H9 (cell line): Measurements from ENCODE around the gene MUC21. TPM values are rescaled to one million over a fixed set of nuclear protein-coding genes. Genes with fewer than 3 reads are reported as not detected.

Experiments
- DNase-seq: peaks from one replicate; pipeline ENCODE4 v3.0.0-alpha.2; 2017
- H2AFZ ChIP-seq: one replicate; pipeline ENCODE4 v1.6.1; 2013; ENCODE audit warnings: mild to moderate bottlenecking, low read length, control low read depth, moderate library complexity
- H2AK5ac ChIP-seq: 2 replicates; pipeline ENCODE4 v1.6.1; 2013; ENCODE audit warnings: low read length, control low read depth, mixed read lengths; ENCODE audit not compliant: insufficient read length
- H2BK120ac ChIP-seq: one replicate; pipeline ENCODE4 v1.6.1; 2013; ENCODE audit warnings: low read depth, mild to moderate bottlenecking, low read length, control low read depth, inconsistent platforms; ENCODE audit not compliant: poor library complexity, severe bottlenecking
- H2BK12ac ChIP-seq: 2 replicates; pipeline ENCODE4 v1.6.1; 2013; ENCODE audit warnings: low read length, control low read depth, mixed read lengths, low read depth; ENCODE audit not compliant: insufficient read length
- H2BK15ac ChIP-seq: 2 replicates; pipeline ENCODE4 v1.6.1; 2013; ENCODE audit warnings: low read depth, low read length, control low read depth
- H2BK20ac ChIP-seq: one replicate; pipeline ENCODE4 v1.6.1; 2013; ENCODE audit warnings: low read depth, mild to moderate bottlenecking, low read length, control low read depth, inconsistent platforms; ENCODE audit not compliant: poor library complexity, severe bottlenecking
- H2BK5ac ChIP-seq: 2 replicates; pipeline ENCODE4 v1.6.1; 2013; ENCODE audit warnings: low read length, control low read depth, mixed read lengths; ENCODE audit not compliant: insufficient read length
- H3K14ac ChIP-seq: 2 replicates; pipeline ENCODE4 v1.6.1; 2013; ENCODE audit warnings: low read length, control low read depth; ENCODE audit not compliant: insufficient read depth
- H3K18ac ChIP-seq: 2 replicates; pipeline ENCODE4 v1.6.1; 2013; ENCODE audit warnings: low read depth, mild to moderate bottlenecking, mixed read lengths, low read length, control low read depth; ENCODE audit not compliant: insufficient read length
- H3K23ac ChIP-seq: 2 replicates; pipeline ENCODE4 v1.6.1; 2013; ENCODE audit warnings: low read length, control low read depth, mixed read lengths, low read depth; ENCODE audit not compliant: insufficient read length
- H3K23me2 ChIP-seq: 2 replicates; pipeline ENCODE4 v1.6.1; 2013; ENCODE audit warnings: low read depth, mild to moderate bottlenecking, mixed read lengths, low read length, control low read depth; ENCODE audit not compliant: insufficient read length, poor library complexity, severe bottlenecking
- H3K27ac ChIP-seq: 2 replicates; pipeline ENCODE4 v1.5.1; 2013; ENCODE audit warnings: low read length, control low read depth, mixed read lengths, low read depth; ENCODE audit not compliant: insufficient read length
- H3K27me3 ChIP-seq: 2 replicates; pipeline ENCODE4 v1.6.1; 2013; ENCODE audit warnings: low read length, control low read depth, inconsistent platforms; ENCODE audit not compliant: insufficient read depth
- H3K4ac ChIP-seq: 2 replicates; pipeline ENCODE4 v1.6.1; 2013; ENCODE audit warnings: low read depth, mild to moderate bottlenecking, control low read depth, inconsistent platforms, low read length, moderate library complexity
- H3K4me1 ChIP-seq: 2 replicates; pipeline ENCODE4 v1.6.1; 2013; ENCODE audit warnings: low read length, control low read depth, inconsistent platforms; ENCODE audit not compliant: insufficient read depth
- H3K4me2 ChIP-seq: 2 replicates; pipeline ENCODE4 v1.6.1; 2013; ENCODE audit warnings: low read length, control low read depth, mixed read lengths; ENCODE audit not compliant: insufficient read length, insufficient read depth
- H3K56ac ChIP-seq: 2 replicates; pipeline ENCODE4 v1.6.1; 2013; ENCODE audit warnings: low read depth, mild to moderate bottlenecking, mixed read lengths, low read length, control low read depth; ENCODE audit not compliant: insufficient read length
- H3K79me1 ChIP-seq: 2 replicates; pipeline ENCODE4 v1.6.1; 2013; ENCODE audit warnings: low read depth, mild to moderate bottlenecking, moderate library complexity, low read length, control low read depth, inconsistent platforms; ENCODE audit not compliant: insufficient read depth, poor library complexity, severe bottlenecking
- H3K79me2 ChIP-seq: 2 replicates; pipeline ENCODE4 v1.6.1; 2013; ENCODE audit warnings: low read length, control low read depth, inconsistent platforms; ENCODE audit not compliant: insufficient read depth
- H3K9ac ChIP-seq: 2 replicates; pipeline ENCODE4 v1.6.1; 2013; ENCODE audit warnings: low read length, control low read depth, mixed read lengths; ENCODE audit not compliant: insufficient read length; ENCODE audit errors: extremely low read depth
- H3K9me3 ChIP-seq: one replicate; pipeline ENCODE4 v1.6.1; 2013; ENCODE audit warnings: low read depth, low read length, inconsistent platforms; ENCODE audit not compliant: control insufficient read depth
- H3T11ph ChIP-seq: one replicate; pipeline ENCODE4 v1.6.1; 2013; ENCODE audit warnings: mild to moderate bottlenecking, low read length, control low read depth, inconsistent platforms
- H4K20me1 ChIP-seq: one replicate; pipeline ENCODE4 v1.6.1; 2013; ENCODE audit not compliant: control insufficient read depth, insufficient read length, insufficient read depth
- H4K5ac ChIP-seq: 2 replicates; pipeline ENCODE4 v1.6.1; 2013; ENCODE audit warnings: low read depth, mild to moderate bottlenecking, mixed read lengths, low read length, control low read depth; ENCODE audit not compliant: insufficient read length
- H4K8ac ChIP-seq: replicated peaks from 2 replicates; pipeline ENCODE4 v1.6.1; 2013; ENCODE audit warnings: low read length, control low read depth, mixed read lengths, low read depth; ENCODE audit not compliant: insufficient read length
- H4K91ac ChIP-seq: 2 replicates; pipeline ENCODE4 v1.6.1; 2013; ENCODE audit warnings: low read depth, mild to moderate bottlenecking, moderate library complexity, mixed read lengths, low read length, control low read depth; ENCODE audit not compliant: insufficient read length
- H3K27ac Mint-ChIP-seq, 3 experiments: 2 replicates in 2 of 3; 3 replicates in 1 of 3; pipeline ENCODE4 v1.8.0; 2020 to 2021; ENCODE audit warnings: mixed read lengths in 3 of 3, mild to moderate bottlenecking in 1 of 3, moderate library complexity in 1 of 3
- H3K27me3 Mint-ChIP-seq: 2 replicates; pipeline ENCODE4 v1.8.0; 2021; ENCODE audit warnings: low read depth, mild to moderate bottlenecking, moderate library complexity, mixed read lengths
- H3K36me3 Mint-ChIP-seq, 3 experiments: 2 replicates in 2 of 3; 3 replicates in 1 of 3; pipeline ENCODE4 v1.8.0; 2020 to 2021; ENCODE audit warnings: low read depth in 3 of 3, mixed read lengths in 3 of 3; ENCODE audit not compliant: insufficient read depth in 1 of 3
- H3K4me1 Mint-ChIP-seq, 2 experiments: 2 replicates each; pipeline ENCODE4 v1.8.0; 2020; ENCODE audit warnings: mixed read lengths in 2 of 2
- H3K4me3 Mint-ChIP-seq, 2 experiments: 2 replicates in 1 of 2; 3 replicates in 1 of 2; pipeline ENCODE4 v1.8.0; 2020 to 2021; ENCODE audit warnings: mild to moderate bottlenecking in 2 of 2, mixed read lengths in 2 of 2, moderate library complexity in 1 of 2
- H3K9me3 Mint-ChIP-seq, 2 experiments: 2 replicates in 1 of 2; 3 replicates in 1 of 2; pipeline ENCODE4 v1.8.0; 2020; ENCODE audit warnings: mild to moderate bottlenecking in 2 of 2, mixed read lengths in 2 of 2, moderate library complexity in 1 of 2
- WGBS: extraction: QIAGEN DNeasy Blood & Tissue Kit; methylation state at CpG from one replicate; pipeline ENCODE4 v1.1.7; 2013; ENCODE audit warnings: missing lambda C conversion rate, low lambda C conversion rate, mixed read lengths; ENCODE audit not compliant: insufficient read length; ENCODE audit errors: extremely low coverage; 5-methylcytosine and 5-hydroxymethylcytosine counted together
- total RNA-seq: library from RNA; stranded (reverse); gene quantifications from 2 replicates; pipeline ENCODE4 v1.2.1, GENCODE V29; 2021
- TF ChIP-seq, protein P1 (sequence below): fragments of 200-600 bp; sonication (generic); conservative IDR thresholded peaks from 3 replicates; pipeline ENCODE4 v1.8.0; 2021; ENCODE audit warnings: antibody characterized with exemption, mild to moderate bottlenecking

Gene MUC21
- total RNA-seq, 1 experiment from 2014 or later, result not detected

DNA sequence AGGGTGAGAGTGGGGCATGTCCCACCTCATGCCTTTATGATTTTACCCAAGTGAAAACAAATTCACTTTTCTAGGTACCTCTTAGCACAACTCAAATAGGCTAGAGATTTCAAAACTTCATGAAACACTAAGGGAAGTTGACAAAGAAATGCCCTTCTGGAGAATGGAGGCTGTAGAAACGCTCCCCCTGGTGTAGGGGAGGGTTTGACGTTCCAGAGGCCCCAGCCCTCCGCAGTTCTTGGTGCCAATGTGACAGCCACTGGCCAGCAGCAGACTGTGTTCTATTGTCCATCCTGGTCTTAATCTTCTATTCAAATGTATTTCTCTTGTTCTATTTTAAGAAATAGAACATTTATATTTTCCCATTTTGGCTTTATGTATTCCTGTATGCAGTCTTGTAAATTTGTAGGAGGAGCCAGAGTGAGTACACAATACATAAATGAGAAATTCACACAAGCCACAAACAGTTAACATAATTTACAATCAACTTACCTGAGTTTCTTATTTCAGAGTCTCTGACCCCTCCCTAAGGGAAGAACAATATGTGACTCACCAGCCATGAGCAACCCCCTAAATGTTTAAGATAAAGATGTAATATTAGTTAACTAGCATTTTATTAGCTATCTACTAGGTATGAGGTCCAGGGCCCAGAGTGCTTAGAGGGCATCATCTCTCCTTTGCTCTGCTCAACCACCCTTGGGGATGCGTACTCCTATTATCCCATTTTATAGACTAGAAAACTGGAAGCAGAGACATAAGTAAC, 8.8 kb upstream of the MUC21 start:
- H3K36me3 Mint-ChIP-seq, result no peaks in the 10 kb centered on the region
- H3T11ph ChIP-seq, result no peak overlapping the region
- no peak overlapping the region for H3K4me3 Mint-ChIP-seq
- H3K27ac ChIP-seq, result no peak overlapping the region
- H3K4me2 ChIP-seq, result no peak overlapping the region
- no peak overlapping the region for H3K18ac ChIP-seq
- no peaks in the 10 kb centered on the region for H4K20me1 ChIP-seq
- TF ChIP-seq, protein P1, sequence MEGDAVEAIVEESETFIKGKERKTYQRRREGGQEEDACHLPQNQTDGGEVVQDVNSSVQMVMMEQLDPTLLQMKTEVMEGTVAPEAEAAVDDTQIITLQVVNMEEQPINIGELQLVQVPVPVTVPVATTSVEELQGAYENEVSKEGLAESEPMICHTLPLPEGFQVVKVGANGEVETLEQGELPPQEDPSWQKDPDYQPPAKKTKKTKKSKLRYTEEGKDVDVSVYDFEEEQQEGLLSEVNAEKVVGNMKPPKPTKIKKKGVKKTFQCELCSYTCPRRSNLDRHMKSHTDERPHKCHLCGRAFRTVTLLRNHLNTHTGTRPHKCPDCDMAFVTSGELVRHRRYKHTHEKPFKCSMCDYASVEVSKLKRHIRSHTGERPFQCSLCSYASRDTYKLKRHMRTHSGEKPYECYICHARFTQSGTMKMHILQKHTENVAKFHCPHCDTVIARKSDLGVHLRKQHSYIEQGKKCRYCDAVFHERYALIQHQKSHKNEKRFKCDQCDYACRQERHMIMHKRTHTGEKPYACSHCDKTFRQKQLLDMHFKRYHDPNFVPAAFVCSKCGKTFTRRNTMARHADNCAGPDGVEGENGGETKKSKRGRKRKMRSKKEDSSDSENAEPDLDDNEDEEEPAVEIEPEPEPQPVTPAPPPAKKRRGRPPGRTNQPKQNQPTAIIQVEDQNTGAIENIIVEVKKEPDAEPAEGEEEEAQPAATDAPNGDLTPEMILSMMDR, result peak; percentile 46; the same call in 1 of the 3 replicates
- H4K91ac ChIP-seq, result no peak overlapping the region
- H3K23ac ChIP-seq, result no peak overlapping the region
- H3K4me1 ChIP-seq, result no peaks in the 10 kb centered on the region; the same call in 1 of the 2 replicates
- H2BK12ac ChIP-seq, result no peak overlapping the region
- H2BK15ac ChIP-seq, result no peak overlapping the region
- no peak overlapping the region for H2AK5ac ChIP-seq
- peaks cover 4 to 8% of the 10 kb centered on the region in 2 experiments; a peak in 2 of 4 replicates for H3K4me1 Mint-ChIP-seq
- WGBS, result no CpG with 5 or more reads among the region's 4 CpGs
- H4K5ac ChIP-seq, result no peak overlapping the region
- H3K14ac ChIP-seq, result no peak overlapping the region
- no peaks in the 10 kb centered on the region for H3K27me3 ChIP-seq
- H3K79me1 ChIP-seq, result no peaks in the 10 kb centered on the region
- no peak overlapping the region for H3K56ac ChIP-seq
- no peak overlapping the region for H2AFZ ChIP-seq
- no peak overlapping the region for H2BK120ac ChIP-seq
- no peaks in the 10 kb centered on the region for H3K23me2 ChIP-seq
- no peaks in the 10 kb centered on the region for H3K9me3 Mint-ChIP-seq
- DNase-seq, result no peak
- H3K9me3 ChIP-seq, result no peaks in the 10 kb centered on the region
- no peak overlapping the region for H3K9ac ChIP-seq
- no peak overlapping the region for H3K27ac Mint-ChIP-seq
- H2BK5ac ChIP-seq, result no peak overlapping the region
- no peak overlapping the region for H4K8ac ChIP-seq
- no peaks in the 10 kb centered on the region for H3K79me2 ChIP-seq
- peaks cover 3% of the 10 kb centered on the region; the same call in 1 of the 2 replicates for H3K27me3 Mint-ChIP-seq
- H2BK20ac ChIP-seq, result no peak overlapping the region
- no peak overlapping the region for H3K4ac ChIP-seq
